AG04449 (cell line): ENCODE results near the gene ONECUT3.

ENCODE experiments used
- CTCF ChIA-PET: fragments of 350-600 bp; formaldehyde crosslinking; extraction: SDS; loops from one replicate; lab custom pipeline; 2021; ENCODE audit warnings: antibody characterized with exemption; lab: Yijun Ruan, JAX
- POLR2A ChIA-PET: fragments of 400-600, 350-600 bp; formaldehyde crosslinking; extraction: SDS; loops from one replicate; lab custom pipeline; 2020; ENCODE audit warnings: antibody characterized with exemption, inconsistent platforms; lab: Yijun Ruan, JAX
- DNase-seq: peaks from one replicate; pipeline ENCODE4 v3.0.0-alpha.2; 2010; ENCODE audit warnings: low read depth, low spot score
- H3K4me3 ChIP-seq: 2 replicates; pipeline ENCODE4 v1.5.1; 2011; ENCODE audit warnings: low read depth, mild to moderate bottlenecking, control low read depth, low read length
- CTCF ChIP-seq: IDR thresholded peaks from one replicate; pipeline ENCODE4 v1.5.1; 2011; ENCODE audit warnings: mild to moderate bottlenecking, moderate library complexity, low read length, control low read depth, inconsistent platforms; ENCODE audit not compliant: insufficient read depth; ENCODE audit errors: missing control alignments

Gene ONECUT3

GRCh38 chr19:1783874-1784273 is 30.6 kb downstream of the ONECUT3 start:
- no peak for TF ChIP-seq CTCF
- H3K4me3 ChIP-seq = no peak overlapping the region
- POLR2A ChIA-PET = no interaction called here
- CTCF ChIA-PET = interaction anchor here (1.2 to 5.0 kb wide), 5 partner anchors 12 to 111 kb away, joined by 4 to 60 read pairs (median 33); no protein-coding TSS in a partner anchor
- no peak for DNase-seq

- no peak overlapping the region for H3K4me3 ChIP-seq
- no peak for DNase-seq
- TF ChIP-seq CTCF = no peak
- ChIA-PET POLR2A (no interaction called here), CTCF (interaction anchor here (1.1 to 1.6 kb wide), 5 partner anchors 11 to 18 kb away, joined by 3 to 8 read pairs (median 5); no protein-coding TSS in a partner anchor)
Observed at GRCh38 chr19:1785310-1785709, 32.0 kb downstream of the ONECUT3 start.

- CTCF ChIA-PET = interaction anchor here (1.5 kb wide), 2 partner anchors 9 to 240 kb away, joined by 6 to 8 read pairs; no protein-coding TSS in a partner anchor
- DNase-seq = no peak
- H3K4me3 ChIP-seq = no peak overlapping the region
- no peak for TF ChIP-seq CTCF
- POLR2A ChIA-PET = no interaction called here
Observed at GRCh38 chr19:1786668-1787067, 33.4 kb downstream of the ONECUT3 start.

- no peak for DNase-seq
- no peak overlapping the region for H3K4me3 ChIP-seq
- ChIA-PET CTCF (interaction anchor here (1.1 to 1.5 kb wide), 5 partner anchors 9 to 241 kb away, joined by 3 to 12 read pairs (median 6); no protein-coding TSS in a partner anchor), POLR2A (no interaction called here)
- no peak for TF ChIP-seq CTCF
Observed at GRCh38 chr19:1787116-1787515, 33.8 kb downstream of the ONECUT3 start.

GRCh38 chr19:1789261-1790041 is 36.1 kb downstream of the ONECUT3 start:
- ChIA-PET CTCF (interaction anchor here (0.6 to 2.8 kb wide), 8 partner anchors 11 to 122 kb away, joined by 3 to 19 read pairs (median 4); no protein-coding TSS in a partner anchor), POLR2A (no interaction called here)
- H3K4me3 ChIP-seq = no peak overlapping the region; the same call in 1 of the 2 replicates
- no peak for TF ChIP-seq CTCF
- DNase-seq = no peak
